Testis (tissue), 2 donors: ENCODE results near the gene POR.

Experiments
- CTCF ChIP-seq, 3 experiments: fragments of 450-650 bp in 2 of 3; fragments of 200-600 bp in 1 of 3; sonication (generic) in 1 of 3; IDR thresholded peaks; one replicate each; pipeline ENCODE4 v1.5.1; 2016 to 2019; ENCODE audit warnings: antibody characterized with exemption in 3 of 3, mild to moderate bottlenecking in 2 of 3, moderate library complexity in 1 of 3
- POLR2A ChIP-seq: fragments of 450-650 bp; IDR thresholded peaks from one replicate; pipeline ENCODE4 v1.6.1; 2017; ENCODE audit warnings: antibody characterized with exemption, mild to moderate bottlenecking, moderate library complexity

- TF ChIP-seq POLR2A (no peak), CTCF (IDR thresholded peaks at IDR 0.05) (no peak)
Measured at GRCh38 chr7:75950111-75950681, 35.2 kb downstream of the POR start.
